T-helper 1 cell treated with Interleukin-12 subunit alpha and Interleukin-12 subunit beta and Interleukin-4 antibody, amounts not matched to agents 30 ng/mL and 1 ng/mL, for 36 hours (primary cell): ENCODE results near the gene MRE11. TPM values are rescaled to one million over a fixed set of nuclear protein-coding genes. Genes with fewer than 3 reads are reported as not detected.

Experiments used
- total RNA-seq: library from RNA; stranded (reverse); gene quantifications from 2 replicates; pipeline ENCODE4 v1.2.3, GENCODE V29; 2022

Gene MRE11
- total RNA-seq, 1 donor from 2014 or later: 36.4 TPM

Other genes with a start within 250 kb of the MRE11 start
- gene IZUMO1R, start 189.3 kb downstream of the MRE11 start, total RNA-seq: not detected in 2 replicates
- 0.05 and 0.10 TPM in 2 replicates for gene GPR83, start 92.4 kb downstream of the MRE11 start, total RNA-seq
- 22.8 and 25.0 TPM in 2 replicates for gene ANKRD49, start 140 bp upstream of the MRE11 start, total RNA-seq
- gene C11orf97, start 18.6 kb upstream of the MRE11 start, total RNA-seq: not detected in 2 replicates
- 7.1 and 7.5 TPM in 2 replicates for gene FUT4, start 50.1 kb upstream of the MRE11 start, total RNA-seq
- gene PIWIL4, start 73.5 kb upstream of the MRE11 start, total RNA-seq: 0.69 and 1.0 TPM in 2 replicates